SH-SY5Y (cell line): ENCODE measurements around the gene CAB39.

Experiments
- GATA2 ChIP-seq: IDR thresholded peaks from 2 replicates; pipeline ENCODE4 v1.6.1; 2011; ENCODE audit warnings: mild to moderate bottlenecking, low read depth, low read length
- GATA3 ChIP-seq: IDR thresholded peaks from 2 replicates; pipeline ENCODE4 v1.6.1; 2011; ENCODE audit warnings: low read depth, mild to moderate bottlenecking, low read length, moderate library complexity

- TF ChIP-seq GATA2, result no peak
- TF ChIP-seq GATA3, result no peak
These were observed 81.1 kb downstream of the CAB39 start for GRCh38 chr2:230793572-230794359.
